Stomach (tissue), 9 donors: ENCODE results near the gene PLEKHG3. TPM values are rescaled to one million over a fixed set of nuclear protein-coding genes. Genes with fewer than 3 reads are reported as not detected.

Source experiments
- DNase-seq, 2 donors: peaks; one replicate each; pipeline versions ENCODE4 v3.0.0 to v3.0.0-alpha.2; 2013 to 2019
- H3K27ac ChIP-seq, 5 donors: fragments of 200-600 bp in 4 of 5; sonication (generic) in 4 of 5; one replicate each; pipeline ENCODE4 v1.5.1; 2013 to 2019; ENCODE audit warnings: mild to moderate bottlenecking in 1 of 5, moderate library complexity in 1 of 5
- H3K27me3 ChIP-seq, 3 donors: fragments of 200-600 bp; sonication (generic); one replicate each; pipeline ENCODE4 v1.5.1; 2017 to 2019; ENCODE audit warnings: mixed run types in 1 of 3
- H3K36me3 ChIP-seq, 4 donors: fragments of 200-600 bp; sonication (generic); 1 replicate in 3 of 4; 2 replicates in 1 of 4; pipeline ENCODE4 v1.5.1; 2016 to 2019
- H3K4me1 ChIP-seq, 4 donors: fragments of 200-600 bp; sonication (generic); one replicate each; pipeline ENCODE4 v1.5.1; 2016 to 2019
- H3K4me3 ChIP-seq, 4 donors: fragments of 200-600 bp; sonication (generic) in 3 of 4; one replicate each; pipeline ENCODE4 v1.5.1; 2016 to 2019; ENCODE audit warnings: mild to moderate bottlenecking in 1 of 4
- H3K9me3 ChIP-seq, 4 donors: fragments of 200-600 bp; sonication (generic); one replicate each; pipeline ENCODE4 v1.5.1; 2016 to 2019
- CTCF ChIP-seq, 7 experiments: fragments of 450-650 bp in 4 of 7; fragments of 200-600 bp in 3 of 7; sonication (generic) in 3 of 7; IDR thresholded peaks; one replicate each; pipeline ENCODE4 v1.5.1; 2016 to 2019; ENCODE audit warnings: antibody characterized with exemption in 7 of 7, control low read depth in 2 of 7, mild to moderate bottlenecking in 1 of 7
- EP300 ChIP-seq: sonication (generic); formaldehyde crosslinking; IDR thresholded peaks from one replicate; pipeline ENCODE4 v1.6.1; 2017; ENCODE audit warnings: antibody characterized with exemption
- POLR2A ChIP-seq, 4 donors: fragments of 450-650 bp; IDR thresholded peaks; one replicate each; pipeline ENCODE4 v1.6.1; 2016; ENCODE audit warnings: antibody characterized with exemption in 4 of 4, control low read depth in 2 of 4, mild to moderate bottlenecking in 1 of 4, moderate library complexity in 1 of 4
- POLR2AphosphoS5 ChIP-seq, 3 donors: sonication (generic); formaldehyde crosslinking; IDR thresholded peaks; one replicate each; pipeline ENCODE4 v1.6.1; 2016; ENCODE audit warnings: antibody characterized with exemption in 3 of 3
- WGBS, 5 donors: extraction: QIAGEN DNeasy Blood & Tissue Kit in 3 of 5; methylation state at CpG; one replicate each; pipeline versions ENCODE4 v1.1.5 to v1.1.7; 2013 to 2018; 5-methylcytosine and 5-hydroxymethylcytosine counted together
- intact Hi-C: fragments of 100-400 bp; cut with DNase I; formaldehyde crosslinking; loops from one replicate; pipeline ENCODE4 v1.15.1; 2023; ENCODE audit warnings: low total_unique reads
- polyA plus RNA-seq, 3 donors: library from polyadenylated mRNA; stranded (reverse); fragments of 200-250 nt; gene quantifications; one replicate each; pipeline ENCODE4 v1.2.3, GENCODE V29; 2013
- total RNA-seq, 5 donors: library from RNA; depleted of rRNA; stranded (reverse); fragments of >200 nt; gene quantifications; one replicate each; pipeline versions ENCODE4 v1.1.0 to v1.2.3, GENCODE V29; 2014 to 2016
- donor health status: healthy with polysubstance abuse.
- donor health status: Bipolar disorder and iron deficiency.
- donor health status: healthy.

The PLEKHG3 gene
- total and polyA plus RNA-seq, 8 donors, result 7.3 to 292 (median 25.6) TPM

- no peak for TF ChIP-seq POLR2A (IDR thresholded peaks at IDR 0.05)
- no peak for TF ChIP-seq CTCF (IDR thresholded peaks at IDR 0.05)
- TF ChIP-seq POLR2AphosphoS5 (IDR thresholded peaks at IDR 0.05), result no peak
- no peak for TF ChIP-seq EP300
- peaks cover 4 to 36% (median 11%) of the 10 kb centered on the region in 4 donors for H3K4me1 ChIP-seq
- H3K27me3 ChIP-seq, result no peaks in the 10 kb centered on the region
- no peak overlapping the region for H3K27ac ChIP-seq
- H3K9me3 ChIP-seq, result no peaks in the 10 kb centered on the region
- whole genome bisulfite sequencing, 5 donors, result 85 to 95% (median 90%) methylated on average over 5 of the region's 5 CpGs
- no peaks in the 10 kb centered on the region for H3K36me3 ChIP-seq
- no peak overlapping the region for H3K4me3 ChIP-seq
- intact Hi-C loops, result no loop called here
- DNase-seq, result peak in 1 of 2 donors; percentile 33
Measured at GRCh38 chr14:64692189-64692985, 11.8 kb upstream of the PLEKHG3 start.

- intact Hi-C loops, result no loop called here
- Histone ChIP-seq H3K4me3 (no peak overlapping the region), H3K27me3 (no peaks in the 10 kb centered on the region), H3K27ac (peak overlapping the region in 1 of 5 donors; percentile 7), H3K36me3 (no peaks in the 10 kb centered on the region), H3K4me1 (peaks cover 4 to 38% (median 15%) of the 10 kb centered on the region in 4 donors), H3K9me3 (no peaks in the 10 kb centered on the region)
- TF ChIP-seq POLR2A (IDR thresholded peaks at IDR 0.05), result no peak
- TF ChIP-seq EP300, result no peak
- no peak for TF ChIP-seq POLR2AphosphoS5 (IDR thresholded peaks at IDR 0.05)
- no peak for TF ChIP-seq CTCF (IDR thresholded peaks at IDR 0.05)
- WGBS, 5 donors, result 73 to 81% (median 76%) methylated on average over 5 of the region's 5 CpGs
- peak in 1 of 2 donors; percentile 10 for DNase-seq
Measured at GRCh38 chr14:64692986-64693809, 11.0 kb upstream of the PLEKHG3 start.

- H3K27me3 ChIP-seq, result no peaks in the 10 kb centered on the region
- no peak for DNase-seq
- peak overlapping the region in 1 of 5 donors; percentile 7 for H3K27ac ChIP-seq
- H3K36me3 ChIP-seq, result no peaks in the 10 kb centered on the region
- 57 to 75% (median 64%) methylated on average over 2 of the region's 2 CpGs for WGBS, 5 donors
- intact Hi-C loops, result no loop called here
- no peaks in the 10 kb centered on the region for H3K9me3 ChIP-seq
- TF ChIP-seq CTCF (IDR thresholded peaks at IDR 0.05), result no peak
- no peak for TF ChIP-seq POLR2A (IDR thresholded peaks at IDR 0.05)
- TF ChIP-seq EP300, result no peak
- no peak for TF ChIP-seq POLR2AphosphoS5 (IDR thresholded peaks at IDR 0.05)
- peaks cover 6 to 38% (median 19%) of the 10 kb centered on the region in 4 donors for H3K4me1 ChIP-seq
- H3K4me3 ChIP-seq, result no peak overlapping the region
Measured at GRCh38 chr14:64693810-64694165, 10.4 kb upstream of the PLEKHG3 start.

- intact Hi-C loops, result no loop called here
- Histone ChIP-seq H3K36me3 (no peaks in the 10 kb centered on the region), H3K4me1 (peaks cover 13 to 40% (median 27%) of the 10 kb centered on the region in 4 donors), H3K9me3 (no peaks in the 10 kb centered on the region), H3K27me3 (no peaks in the 10 kb centered on the region), H3K27ac (no peak overlapping the region), H3K4me3 (no peak overlapping the region)
- no peak for DNase-seq
- TF ChIP-seq CTCF (IDR thresholded peaks at IDR 0.05), result no peak
- TF ChIP-seq EP300, result no peak
- TF ChIP-seq POLR2A (IDR thresholded peaks at IDR 0.05), result no peak
- TF ChIP-seq POLR2AphosphoS5 (IDR thresholded peaks at IDR 0.05), result no peak
- WGBS, 5 donors, result 72 to 83% (median 80%) methylated on average over 2 of the region's 2 CpGs
Measured at GRCh38 chr14:64695071-64695470, 9.2 kb upstream of the PLEKHG3 start.
